HEK293T (cell line): Measurements from ENCODE around the gene AIRE.

ENCODE experiments used
- CTBP1 ChIP-seq: fragments of 450-650 bp; IDR thresholded peaks from 2 replicates; pipeline ENCODE4 v1.6.1; 2016; ENCODE audit warnings: borderline replicate concordance
- ELF4 ChIP-seq: fragments of 450-650 bp; IDR thresholded peaks from 2 replicates; pipeline ENCODE4 v1.6.1; 2017; ENCODE audit warnings: antibody characterized with exemption
- FOXA1 ChIP-seq: fragments of 450-650 bp; IDR thresholded peaks from 2 replicates; pipeline ENCODE4 v1.6.1; 2016; ENCODE audit warnings: mild to moderate bottlenecking
- FOXM1 ChIP-seq: fragments of 450-650 bp; IDR thresholded peaks from 2 replicates; pipeline ENCODE4 v1.6.1; 2017; ENCODE audit warnings: mild to moderate bottlenecking, borderline replicate concordance
- TARDBP ChIP-seq: fragments of 450-650 bp; IDR thresholded peaks from 2 replicates; pipeline ENCODE4 v1.6.1; 2016

DNA sequence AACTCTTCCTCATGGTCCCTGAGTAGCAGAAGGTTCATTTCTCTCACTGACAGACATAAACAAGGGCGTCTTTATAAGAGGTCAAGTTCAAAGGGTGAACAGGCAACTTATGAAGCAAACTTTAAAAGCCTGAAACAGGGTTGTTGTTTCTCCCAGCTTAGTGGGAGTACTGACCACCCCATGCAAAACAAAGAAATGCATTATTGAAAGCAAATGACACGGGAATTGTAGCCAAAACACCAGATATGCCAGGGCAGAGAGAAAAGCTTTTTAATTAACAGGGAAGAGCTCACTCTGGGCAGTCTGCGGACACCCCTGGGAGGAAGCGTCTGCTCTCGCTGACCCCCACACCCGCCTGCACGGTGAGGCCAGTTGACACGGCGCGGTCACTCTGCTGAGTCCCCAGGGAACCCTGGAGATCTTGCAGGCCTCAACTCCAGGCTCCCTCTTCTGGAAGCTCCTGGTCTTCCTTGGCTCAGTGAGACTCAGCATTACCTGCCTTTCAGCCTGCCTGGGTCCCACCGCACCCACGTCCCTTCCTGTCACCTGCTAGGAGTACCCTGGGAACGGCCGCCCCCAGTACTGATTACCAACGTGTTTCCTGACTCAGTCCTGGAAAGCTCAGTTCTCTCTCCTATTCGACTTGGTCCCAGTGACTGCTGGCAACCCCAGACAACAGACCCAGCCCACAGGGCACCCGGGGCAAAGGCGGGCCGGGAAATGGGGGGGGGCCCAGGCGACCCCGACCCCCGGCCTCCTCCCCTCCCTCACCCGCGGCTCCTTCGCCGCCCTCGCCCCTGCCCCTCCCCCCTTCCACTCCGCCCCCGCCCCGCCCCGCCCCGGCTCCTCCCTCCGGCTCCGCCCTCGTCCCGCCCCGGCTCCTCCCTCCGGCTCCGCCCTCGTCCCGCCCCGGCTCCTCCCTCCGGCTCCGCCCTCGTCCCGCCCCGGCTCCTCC, 52.5 kb downstream of the AIRE start:
- TF ChIP-seq ELF4 (no peak), CTBP1 (no peak), FOXA1 (no peak), FOXM1 (no peak), TARDBP (no peak)
